K562 (cell line): Measurements from ENCODE around the gene PAX8. TPM values are rescaled to one million over a fixed set of nuclear protein-coding genes. Genes with fewer than 3 reads are reported as not detected.

Experiments used
- BRF2 ChIP-seq: IDR thresholded peaks from 3 replicates; pipeline ENCODE4 v1.6.1; 2011; ENCODE audit warnings: borderline replicate concordance, mild to moderate bottlenecking; ENCODE audit not compliant: insufficient read length, insufficient read depth
- CUX1 ChIP-seq: fragments of 200-800 bp; sonication (Bioruptor generic); IDR thresholded peaks from 2 replicates; pipeline ENCODE4 v1.6.1; 2016; ENCODE audit warnings: missing genetic modification characterization, missing compliant biosample characterization
- DACH1 ChIP-seq: fragments of 450-650 bp; IDR thresholded peaks from 2 replicates; pipeline ENCODE4 v1.6.1; 2018; ENCODE audit not compliant: partially characterized antibody
- EHMT2 ChIP-seq: fragments of 450-650 bp; IDR thresholded peaks from 2 replicates; pipeline ENCODE4 v1.6.1; 2018; ENCODE audit warnings: antibody characterized with exemption
- FOXA1 ChIP-seq: fragments of 450-650 bp; IDR thresholded peaks from 2 replicates; pipeline ENCODE4 v1.6.1; 2016; ENCODE audit warnings: mild to moderate bottlenecking, borderline replicate concordance
- HINFP ChIP-seq: fragments of 450-650 bp; conservative IDR thresholded peaks from 2 replicates; pipeline ENCODE4 v1.6.1; 2016; ENCODE audit warnings: missing genetic modification characterization, low read depth, mild to moderate bottlenecking, control low read depth, missing compliant biosample characterization
- HMGN3 ChIP-seq: IDR thresholded peaks from 2 replicates; pipeline ENCODE4 v1.6.1; 2011; ENCODE audit warnings: borderline replicate concordance, low read depth, mild to moderate bottlenecking, mixed read lengths, low read length; ENCODE audit not compliant: insufficient read length; ENCODE audit errors: extremely low read depth
- KDM1A ChIP-seq, 2 experiments: fragments of 450-650 bp; IDR thresholded peaks; 2 replicates each; pipeline ENCODE4 v1.6.1; 2016; ENCODE audit warnings: mild to moderate bottlenecking in 2 of 2
- KLF13 ChIP-seq: fragments of 450-650 bp; IDR thresholded peaks from 2 replicates; pipeline ENCODE4 v1.6.1; 2016; ENCODE audit warnings: missing genetic modification characterization, low read depth, mild to moderate bottlenecking, missing compliant biosample characterization, moderate library complexity, borderline replicate concordance
- MEF2A ChIP-seq: IDR thresholded peaks from 2 replicates; pipeline ENCODE4 v1.6.1; 2011; ENCODE audit warnings: low read depth, mild to moderate bottlenecking, low read length, moderate library complexity; ENCODE audit not compliant: control insufficient read depth
- PREB ChIP-seq: sonication (generic); formaldehyde crosslinking; IDR thresholded peaks from 2 replicates; pipeline ENCODE4 v1.8.1; 2023; ENCODE audit warnings: mild to moderate bottlenecking, missing genetic modification reagents
- PRPF4 ChIP-seq: fragments of 200-400 bp; formaldehyde crosslinking; IDR thresholded peaks from one replicate; pipeline ENCODE4 v1.6.1; 2017; ENCODE audit warnings: low read length, low read depth, mild to moderate bottlenecking; ENCODE audit not compliant: insufficient read depth, poor library complexity, severe bottlenecking
- SMARCA4 ChIP-seq: fragments of 450-650 bp; IDR thresholded peaks from 2 replicates; pipeline ENCODE4 v1.6.1; 2016
- TEAD1 ChIP-seq, 2 experiments: fragments of 450-650 bp in 1 of 2; sonication (generic) in 1 of 2; formaldehyde crosslinking; IDR thresholded peaks; 2 replicates each; pipeline versions ENCODE4 v1.4.0 to v1.8.0; 2020 to 2022; ENCODE audit warnings: mild to moderate bottlenecking in 2 of 2, missing genetic modification reagents in 1 of 2
- XRCC4 ChIP-seq: IDR thresholded peaks from one replicate; pipeline ENCODE4 v1.6.1; 2011; ENCODE audit not compliant: insufficient read depth, insufficient read length; ENCODE audit errors: extremely low read depth
- ZBTB8A ChIP-seq: fragments of 450-650 bp; IDR thresholded peaks from 2 replicates; pipeline ENCODE4 v1.6.1; 2018; ENCODE audit warnings: mild to moderate bottlenecking, moderate library complexity; ENCODE audit not compliant: partially characterized antibody
- ZEB2 ChIP-seq: fragments of 450-650 bp; IDR thresholded peaks from 2 replicates; pipeline ENCODE4 v1.6.1; 2016
- ZNF133 ChIP-seq: fragments of 250-450 bp; sonication (Bioruptor Pico); IDR thresholded peaks from 2 replicates; pipeline ENCODE4 v1.4.0; 2020; ENCODE audit warnings: mild to moderate bottlenecking
- ZNF282 ChIP-seq: sonication (generic); formaldehyde crosslinking; IDR thresholded peaks from 2 replicates; pipeline ENCODE4 v1.8.1; 2023; ENCODE audit warnings: missing genetic modification reagents
- polyA plus RNA-seq, 8 experiments: library from polyadenylated mRNA; depleted of rRNA in 4 of 8; stranded (reverse) in 5 of 8; unstranded in 3 of 8; fragments of >200 nt; fragmentation: Nextera tagmentation in 2 of 8; fragmentation: Illumina TruSeq in 1 of 8; extraction: Ambion mirVana in 2 of 8; extraction: Trizol in 1 of 8; gene quantifications; 2 replicates each; pipeline versions ENCODE4 v1.2.1 to v1.2.3, GENCODE V29; 2011 to 2014; ENCODE audit warnings: inconsistent platforms in 1 of 8, missing spikeins in 1 of 8
- total RNA-seq, 7 experiments: library from RNA; depleted of rRNA in 6 of 7; stranded (reverse); fragments of >200 nt in 6 of 7; fragmentation: Illumina TruSeq in 2 of 7; extraction: Trizol in 2 of 7; gene quantifications; 2 replicates each; pipeline versions ENCODE4 v1.2.1 to v1.2.3, GENCODE V29; 2011 to 2021; ENCODE audit warnings: low replicate concordance in 1 of 7

Gene PAX8
- total and polyA plus RNA-seq, 9 of the 15 experiments (the other 6 are each of a cell fraction or from before 2014, with no cell fraction given), result 0.13 to 2.1 (median 0.51) TPM

- TF ChIP-seq HINFP (tag) (no peak), TEAD1 (CRISPR knock-in tag; IDR thresholded peaks at IDR 0.05) (no peak), FOXA1 (no peak), EHMT2 (no peak; the same call in 1 of the 2 replicates), KLF13 (no peak), DACH1 (no peak), KDM1A (IDR thresholded peaks at IDR 0.05) (0 out of 4 replicates have a peak, but pooled peaks of 1 of the 2 experiments have one; percentile 5), BRF2 (no peak), PREB (no peak), MEF2A (no peak), CUX1 (no peak), HMGN3 (peak; percentile 46), ZNF282 (CRISPR knock-in tag) (no peak), ZEB2 (no peak), PRPF4 (no peak), SMARCA4 (peak; percentile 65), ZNF133 (CRISPR knock-in tag) (no peak), XRCC4 (no peak), ZBTB8A (no peak)
Observed at GRCh38 chr2:113173542-113174375, 105.0 kb downstream of the PAX8 start, which contains the start of gene PSD4 (continued).
